Activated T-helper 1 cell treated with anti-CD3 and anti-CD28 coated beads, Interleukin-12 subunit alpha, Interleukin-12 subunit beta, Interleukin-2, Interleukin-4 antibody, amounts not matched to agents 30 ng/mL and 10 ng/mL and 1 ng/mL, durations not matched to agents 14 hours and 24 hours and 36 hours (primary cell): ENCODE results near the gene SORBS1. TPM values are rescaled to one million over a fixed set of nuclear protein-coding genes. Genes with fewer than 3 reads are reported as not detected.
A peak's percentile ranks its signal among the peaks of the same experiment; 100 is the strongest.

Experiments used
- DNase-seq: peaks from one replicate; pipeline ENCODE4 v3.0.0; 2021; ENCODE audit warnings: low spot score
- H3K27ac Mint-ChIP-seq: one replicate; pipeline ENCODE4 v1.8.0; 2021; ENCODE audit warnings: mild to moderate bottlenecking, mixed read lengths
- H3K27me3 Mint-ChIP-seq: one replicate; pipeline ENCODE4 v1.8.0; 2022; ENCODE audit warnings: mild to moderate bottlenecking, moderate library complexity, mixed read lengths; ENCODE audit not compliant: insufficient read depth
- H3K36me3 Mint-ChIP-seq: one replicate; pipeline ENCODE4 v1.8.0; 2021; ENCODE audit warnings: low read depth, mixed read lengths
- H3K4me1 Mint-ChIP-seq: one replicate; pipeline ENCODE4 v1.8.0; 2021; ENCODE audit warnings: low read depth, mixed read lengths
- H3K4me3 Mint-ChIP-seq: one replicate; pipeline ENCODE4 v1.8.0; 2021; ENCODE audit warnings: mild to moderate bottlenecking, moderate library complexity, mixed read lengths
- H3K9me3 Mint-ChIP-seq: one replicate; pipeline ENCODE4 v1.8.0; 2021; ENCODE audit warnings: mixed read lengths
- intact Hi-C: fragments of 100-400 bp; cut with micrococcal nuclease; formaldehyde crosslinking; loops from one replicate; pipeline ENCODE4 v1.15.1; 2024
- total RNA-seq: library from RNA; stranded (reverse); gene quantifications from 2 replicates; pipeline ENCODE4 v1.2.3, GENCODE V29; 2022

SORBS1 gene
- total RNA-seq, 1 donor from 2014 or later: 0.73 TPM

GRCh38 chr10:95293631-95294030, 267.5 kb downstream of the SORBS1 start:
- DNase-seq: no peak
- H3K4me1 Mint-ChIP-seq: peaks cover 35% of the 10 kb centered on the region
- peaks cover 4% of the 10 kb centered on the region for H3K36me3 Mint-ChIP-seq
- peaks cover 27% of the 10 kb centered on the region for H3K27me3 Mint-ChIP-seq
- no peak overlapping the region for H3K4me3 Mint-ChIP-seq
- intact Hi-C loops: loop anchor here (2.0 to 5.0 kb wide), 3 partner anchors 46 to 111 kb away; no protein-coding TSS in a partner anchor
- H3K27ac Mint-ChIP-seq: no peak overlapping the region
- H3K9me3 Mint-ChIP-seq: no peaks in the 10 kb centered on the region

- no peaks in the 10 kb centered on the region for H3K9me3 Mint-ChIP-seq
- peaks cover 40% of the 10 kb centered on the region for H3K27me3 Mint-ChIP-seq
- peaks cover 4% of the 10 kb centered on the region for H3K36me3 Mint-ChIP-seq
- peaks cover 35% of the 10 kb centered on the region for H3K4me1 Mint-ChIP-seq
- peak overlapping the region; percentile 78 for H3K4me3 Mint-ChIP-seq
- no peak for DNase-seq
- intact Hi-C loops: loop anchor here (5.0 kb wide), 2 partner anchors 44 to 71 kb away; no protein-coding TSS in a partner anchor
- peak overlapping the region; percentile 51 for H3K27ac Mint-ChIP-seq
Observed at GRCh38 chr10:95291365-95292039, 269.7 kb downstream of the SORBS1 start.

GRCh38 chr10:95290461-95291364, 270.5 kb downstream of the SORBS1 start, which contains the start of gene PDLIM1:
TSS of gene PDLIM1 (minus strand) at chr10:95291003. CDS start at chr10:95290915, 88 bp downstream.
- peak; percentile 51 for DNase-seq
- Mint-ChIP-seq H3K36me3 (peaks cover 4% of the 10 kb centered on the region), H3K27ac (peak within 1 kb of the TSS; percentile 51), H3K4me1 (peaks cover 32% of the 10 kb centered on the region), H3K4me3 (peak within 1 kb of the TSS; percentile 81), H3K27me3 (peaks cover 43% of the 10 kb centered on the region), H3K9me3 (no peaks in the 10 kb centered on the region)
- intact Hi-C loops: loop anchor here (5.0 kb wide), 2 partner anchors 43 to 72 kb away; no protein-coding TSS in a partner anchor

- peak overlapping the region; percentile 81 for H3K4me3 Mint-ChIP-seq
- no peaks in the 10 kb centered on the region for H3K9me3 Mint-ChIP-seq
- peaks cover 26% of the 10 kb centered on the region for H3K4me1 Mint-ChIP-seq
- intact Hi-C loops: loop anchor here (5.0 kb wide), 2 partner anchors 43 to 72 kb away; no protein-coding TSS in a partner anchor
- no peak overlapping the region for H3K27ac Mint-ChIP-seq
- no peak for DNase-seq
- H3K36me3 Mint-ChIP-seq: peaks cover 4% of the 10 kb centered on the region
- peaks cover 47% of the 10 kb centered on the region for H3K27me3 Mint-ChIP-seq
Observed at GRCh38 chr10:95289921-95290421, 271.2 kb downstream of the SORBS1 start.

GRCh38 chr10:95289003-95289920, 271.9 kb downstream of the SORBS1 start:
- DNase-seq: no peak
- Mint-ChIP-seq H3K9me3 (no peaks in the 10 kb centered on the region), H3K4me1 (peaks cover 19% of the 10 kb centered on the region), H3K27ac (peak overlapping the region; percentile 38), H3K4me3 (peak overlapping the region; percentile 81), H3K36me3 (peaks cover 4% of the 10 kb centered on the region), H3K27me3 (peaks cover 44% of the 10 kb centered on the region)
- intact Hi-C loops: no loop called here

GRCh38 chr10:95288303-95288702, 272.9 kb downstream of the SORBS1 start:
- Mint-ChIP-seq H3K36me3 (peaks cover 4% of the 10 kb centered on the region), H3K4me3 (no peak overlapping the region), H3K27ac (no peak overlapping the region), H3K9me3 (no peaks in the 10 kb centered on the region), H3K27me3 (peaks cover 44% of the 10 kb centered on the region), H3K4me1 (peaks cover 19% of the 10 kb centered on the region)
- no peak for DNase-seq
- intact Hi-C loops: no loop called here

GRCh38 chr10:95287281-95287680, 273.9 kb downstream of the SORBS1 start:
- H3K27ac Mint-ChIP-seq: no peak overlapping the region
- intact Hi-C loops: no loop called here
- peaks cover 43% of the 10 kb centered on the region for H3K27me3 Mint-ChIP-seq

GRCh38 chr10:95286707-95287106, 274.5 kb downstream of the SORBS1 start:
- Mint-ChIP-seq H3K27ac (no peak overlapping the region), H3K4me1 (peaks cover 18% of the 10 kb centered on the region), H3K27me3 (peaks cover 40% of the 10 kb centered on the region), H3K9me3 (no peaks in the 10 kb centered on the region), H3K36me3 (peaks cover 4% of the 10 kb centered on the region), H3K4me3 (no peak overlapping the region)
- DNase-seq: no peak
- intact Hi-C loops: no loop called here

More at GRCh38 chr10:95287281-95287680, 273.9 kb downstream of the SORBS1 start:
- DNase-seq: no peak
- H3K9me3 Mint-ChIP-seq: no peaks in the 10 kb centered on the region
- H3K36me3 Mint-ChIP-seq: peaks cover 4% of the 10 kb centered on the region
- H3K4me1 Mint-ChIP-seq: peaks cover 19% of the 10 kb centered on the region
- H3K4me3 Mint-ChIP-seq: no peak overlapping the region

- no peaks in the 10 kb centered on the region for H3K9me3 Mint-ChIP-seq
- no peak for DNase-seq
- intact Hi-C loops: no loop called here
- H3K27me3 Mint-ChIP-seq: peaks cover 36% of the 10 kb centered on the region
- H3K36me3 Mint-ChIP-seq: peaks cover 4% of the 10 kb centered on the region
- peaks cover 12% of the 10 kb centered on the region for H3K4me1 Mint-ChIP-seq
- H3K4me3 Mint-ChIP-seq: no peak overlapping the region
- no peak overlapping the region for H3K27ac Mint-ChIP-seq
Observed at GRCh38 chr10:95285556-95285955, 275.6 kb downstream of the SORBS1 start.

GRCh38 chr10:95284807-95285206, 276.4 kb downstream of the SORBS1 start:
- DNase-seq: no peak
- H3K4me1 Mint-ChIP-seq: peaks cover 7% of the 10 kb centered on the region
- intact Hi-C loops: no loop called here
- H3K27ac Mint-ChIP-seq: no peak overlapping the region
- H3K9me3 Mint-ChIP-seq: no peaks in the 10 kb centered on the region
- H3K27me3 Mint-ChIP-seq: peaks cover 31% of the 10 kb centered on the region
- H3K4me3 Mint-ChIP-seq: no peak overlapping the region
- peaks cover 4% of the 10 kb centered on the region for H3K36me3 Mint-ChIP-seq

GRCh38 chr10:95282107-95282506, 279.1 kb downstream of the SORBS1 start:
- intact Hi-C loops: no loop called here
- H3K4me1 Mint-ChIP-seq: no peaks in the 10 kb centered on the region
- no peaks in the 10 kb centered on the region for H3K36me3 Mint-ChIP-seq
- H3K9me3 Mint-ChIP-seq: no peaks in the 10 kb centered on the region
- H3K4me3 Mint-ChIP-seq: no peak overlapping the region
- peaks cover 16% of the 10 kb centered on the region for H3K27me3 Mint-ChIP-seq
- DNase-seq: no peak
- H3K27ac Mint-ChIP-seq: no peak overlapping the region

- H3K4me3 Mint-ChIP-seq: no peak overlapping the region
- no peak for DNase-seq
- peaks cover 7% of the 10 kb centered on the region for H3K27me3 Mint-ChIP-seq
- H3K27ac Mint-ChIP-seq: no peak overlapping the region
- no peaks in the 10 kb centered on the region for H3K4me1 Mint-ChIP-seq
- intact Hi-C loops: no loop called here
- no peaks in the 10 kb centered on the region for H3K36me3 Mint-ChIP-seq
- no peaks in the 10 kb centered on the region for H3K9me3 Mint-ChIP-seq
Observed at GRCh38 chr10:95281206-95281605, 280.0 kb downstream of the SORBS1 start.
